Mesenchymal stem cell (in vitro differentiated cells and primary cell): Measurements from ENCODE around the gene XRN1.

Experiments used
- DNase-seq: peaks from one replicate; pipeline ENCODE4 v3.0.0-alpha.2; 2013
- H2AFZ ChIP-seq: one replicate; pipeline ENCODE4 v1.6.1; 2013; ENCODE audit warnings: low read depth, mild to moderate bottlenecking, control low read depth, inconsistent platforms, low read length, moderate library complexity
- H2AK5ac ChIP-seq: 2 replicates; pipeline ENCODE4 v1.6.1; 2013; ENCODE audit warnings: low read length, moderate library complexity, mild to moderate bottlenecking, inconsistent platforms; ENCODE audit not compliant: severe bottlenecking
- H2BK120ac ChIP-seq: one replicate; pipeline ENCODE4 v1.6.1; 2013; ENCODE audit warnings: low read depth, mild to moderate bottlenecking, inconsistent platforms, low read length, moderate library complexity
- H2BK12ac ChIP-seq, 2 experiments: one replicate each; pipeline ENCODE4 v1.6.1; 2013; ENCODE audit warnings: inconsistent platforms in 2 of 2, low read length in 2 of 2, mild to moderate bottlenecking in 2 of 2, moderate library complexity in 2 of 2, control low read depth in 1 of 2
- H2BK15ac ChIP-seq: one replicate; pipeline ENCODE4 v1.6.1; 2013; ENCODE audit warnings: mild to moderate bottlenecking, low read depth, inconsistent platforms; ENCODE audit not compliant: poor library complexity, severe bottlenecking
- H2BK5ac ChIP-seq: 2 replicates; pipeline ENCODE4 v1.6.1; 2013; ENCODE audit warnings: low read depth, mild to moderate bottlenecking, low read length, control low read depth, inconsistent platforms; ENCODE audit not compliant: poor library complexity, severe bottlenecking
- H3K14ac ChIP-seq, 2 experiments: one replicate each; pipeline ENCODE4 v1.6.1; 2013; ENCODE audit warnings: inconsistent platforms in 2 of 2, low read length in 2 of 2, control low read depth in 1 of 2, mild to moderate bottlenecking in 1 of 2, moderate library complexity in 1 of 2
- H3K18ac ChIP-seq, 2 experiments: one replicate each; pipeline ENCODE4 v1.6.1; 2013; ENCODE audit warnings: inconsistent platforms in 2 of 2, low read length in 2 of 2, control low read depth in 1 of 2, low read depth in 1 of 2, mild to moderate bottlenecking in 1 of 2
- H3K23ac ChIP-seq, 2 experiments: one replicate each; pipeline ENCODE4 v1.6.1; 2013; ENCODE audit warnings: inconsistent platforms in 2 of 2, low read length in 2 of 2, mild to moderate bottlenecking in 2 of 2, moderate library complexity in 2 of 2, control low read depth in 1 of 2
- H3K27ac ChIP-seq: 2 replicates; pipeline ENCODE4 v1.5.1; 2013; ENCODE audit warnings: mild to moderate bottlenecking, moderate library complexity, low read length, control low read depth, inconsistent platforms; ENCODE audit not compliant: poor library complexity, severe bottlenecking
- H3K27me3 ChIP-seq, 2 experiments: 2 replicates each; pipeline versions ENCODE4 v1.6.1 to v1.7.0; 2013; ENCODE audit warnings: low read length in 2 of 2, mild to moderate bottlenecking in 2 of 2, moderate library complexity in 2 of 2, control low read depth in 1 of 2, inconsistent platforms in 1 of 2; ENCODE audit not compliant: control insufficient read depth in 1 of 2, insufficient read depth in 1 of 2
- H3K36me3 ChIP-seq, 2 experiments: 2 replicates each; pipeline versions ENCODE4 v1.6.1 to v1.7.0; 2013; ENCODE audit warnings: low read length in 2 of 2, control low read depth in 1 of 2, inconsistent platforms in 1 of 2, low read depth in 1 of 2, mild to moderate bottlenecking in 1 of 2; ENCODE audit not compliant: insufficient read depth in 2 of 2, control insufficient read depth in 1 of 2
- H3K4ac ChIP-seq, 2 experiments: one replicate each; pipeline ENCODE4 v1.6.1; 2013; ENCODE audit warnings: inconsistent platforms in 2 of 2, low read length in 2 of 2, mild to moderate bottlenecking in 2 of 2, moderate library complexity in 2 of 2, control low read depth in 1 of 2, low read depth in 1 of 2
- H3K4me1 ChIP-seq: 2 replicates; pipeline ENCODE4 v1.6.1; 2013; ENCODE audit warnings: low read depth, low read length, control low read depth; ENCODE audit not compliant: control insufficient read depth, insufficient read depth
- H3K4me2 ChIP-seq: 2 replicates; pipeline ENCODE4 v1.6.1; 2013; ENCODE audit warnings: low read length, mild to moderate bottlenecking, inconsistent platforms; ENCODE audit not compliant: poor library complexity, severe bottlenecking
- H3K4me3 ChIP-seq, 2 experiments: 2 replicates each; pipeline versions ENCODE4 v1.5.1 to v1.7.0; 2013; ENCODE audit warnings: low read length in 2 of 2, mild to moderate bottlenecking in 2 of 2, control low read depth in 1 of 2, low read depth in 1 of 2; ENCODE audit not compliant: insufficient read depth in 1 of 2
- H3K79me1 ChIP-seq: replicated peaks from 2 replicates; pipeline ENCODE4 v1.6.1; 2013; ENCODE audit warnings: mild to moderate bottlenecking, control low read depth, low read length, inconsistent platforms; ENCODE audit not compliant: poor library complexity, severe bottlenecking
- H3K9ac ChIP-seq: 2 replicates; pipeline ENCODE4 v1.7.0; 2013; ENCODE audit warnings: mild to moderate bottlenecking, low read length, moderate library complexity
- H3K9me3 ChIP-seq: 2 replicates; pipeline ENCODE4 v1.7.0; 2013; ENCODE audit warnings: mild to moderate bottlenecking, low read length; ENCODE audit not compliant: control insufficient read depth
- H4K8ac ChIP-seq: one replicate; pipeline ENCODE4 v1.6.1; 2013; ENCODE audit warnings: inconsistent platforms, mild to moderate bottlenecking, low read length, moderate library complexity
- H4K91ac ChIP-seq: one replicate; pipeline ENCODE4 v1.6.1; 2013; ENCODE audit warnings: mild to moderate bottlenecking, low read length, inconsistent platforms
- WGBS: methylation state at CpG from one replicate; pipeline ENCODE4 v1.1.7; 2013; ENCODE audit warnings: mixed read lengths; 5-methylcytosine and 5-hydroxymethylcytosine counted together

The XRN1 gene

GRCh38 chr3:142429582-142429981 is 18.3 kb downstream of the XRN1 start:
- H4K91ac ChIP-seq = no peak overlapping the region
- H3K9ac ChIP-seq = no peak overlapping the region
- no peak overlapping the region for H2BK12ac ChIP-seq
- H3K23ac ChIP-seq = no peak overlapping the region
- no peaks in the 10 kb centered on the region for H3K27me3 ChIP-seq
- H2AK5ac ChIP-seq = no peak overlapping the region
- no peak overlapping the region for H2BK15ac ChIP-seq
- H2BK5ac ChIP-seq = no peak overlapping the region
- H2BK120ac ChIP-seq = no peak overlapping the region
- H3K27ac ChIP-seq = no peak overlapping the region
- DNase-seq = no peak
- H3K18ac ChIP-seq = no peak overlapping the region
- H3K4me1 ChIP-seq = no peaks in the 10 kb centered on the region
- H2AFZ ChIP-seq = no peak overlapping the region
- H3K79me1 ChIP-seq = peaks cover 14% of the 10 kb centered on the region
- H3K9me3 ChIP-seq = no peaks in the 10 kb centered on the region
- H3K4me3 ChIP-seq = no peak overlapping the region
- no peak overlapping the region for H3K4ac ChIP-seq
- no peak overlapping the region for H3K14ac ChIP-seq
- no peak overlapping the region for H3K4me2 ChIP-seq
- H4K8ac ChIP-seq = no peak overlapping the region
- H3K36me3 ChIP-seq = peaks cover 4 to 71% of the 10 kb centered on the region in 2 experiments

- no peak overlapping the region for H2BK12ac ChIP-seq
- DNase-seq = no peak
- H3K4ac ChIP-seq = no peak overlapping the region
- H2BK15ac ChIP-seq = no peak overlapping the region
- H3K9ac ChIP-seq = no peak overlapping the region
- no peak overlapping the region for H2AK5ac ChIP-seq
- H3K79me1 ChIP-seq = peaks cover 8% of the 10 kb centered on the region
- no peak overlapping the region for H4K8ac ChIP-seq
- no peak overlapping the region for H4K91ac ChIP-seq
- H3K9me3 ChIP-seq = no peaks in the 10 kb centered on the region
- no peak overlapping the region for H3K27ac ChIP-seq
- no peak overlapping the region for H2BK5ac ChIP-seq
- H3K36me3 ChIP-seq = peaks cover 8 to 90% of the 10 kb centered on the region in 2 experiments
- H3K27me3 ChIP-seq = no peaks in the 10 kb centered on the region
- no peak overlapping the region for H3K4me3 ChIP-seq
- H3K4me2 ChIP-seq = no peak overlapping the region
- no peak overlapping the region for H2AFZ ChIP-seq
- WGBS = no CpG with 5 or more reads among the region's 1 CpG
- H3K4me1 ChIP-seq = no peaks in the 10 kb centered on the region
- H3K18ac ChIP-seq = no peak overlapping the region
- H2BK120ac ChIP-seq = no peak overlapping the region
- H3K14ac ChIP-seq = no peak overlapping the region
- H3K23ac ChIP-seq = no peak overlapping the region
These were observed 23.1 kb downstream of the XRN1 start for GRCh38 chr3:142424754-142425153.

- Histone ChIP-seq H2AK5ac (no peak overlapping the region), H3K9me3 (no peaks in the 10 kb centered on the region), H4K91ac (no peak overlapping the region), H2BK12ac (no peak overlapping the region), H2BK120ac (no peak overlapping the region), H3K23ac (no peak overlapping the region), H3K4me3 (no peak overlapping the region), H3K4ac (no peak overlapping the region), H3K4me1 (no peaks in the 10 kb centered on the region), H4K8ac (no peak overlapping the region), H3K79me1 (peaks cover 3% of the 10 kb centered on the region), H3K27ac (no peak overlapping the region), H3K9ac (no peak overlapping the region), H3K4me2 (no peak overlapping the region), H3K27me3 (no peaks in the 10 kb centered on the region), H2AFZ (no peak overlapping the region), H2BK5ac (no peak overlapping the region), H2BK15ac (no peak overlapping the region), H3K18ac (no peak overlapping the region), H3K36me3 (peaks cover 14 to 94% of the 10 kb centered on the region in 2 experiments), H3K14ac (no peak overlapping the region)
- no peak for DNase-seq
- 100% methylated on average over 4 of the region's 5 CpGs for WGBS
These were observed 28.8 kb downstream of the XRN1 start for GRCh38 chr3:142418926-142419592.

GRCh38 chr3:142417302-142417701 is 30.5 kb downstream of the XRN1 start:
- H3K18ac ChIP-seq = no peak overlapping the region
- no CpG with 5 or more reads among the region's 1 CpG for WGBS
- H3K4me2 ChIP-seq = no peak overlapping the region
- H3K23ac ChIP-seq = no peak overlapping the region
- no peak overlapping the region for H2BK120ac ChIP-seq
- H3K9ac ChIP-seq = no peak overlapping the region
- no peak overlapping the region for H4K8ac ChIP-seq
- no peak overlapping the region for H2AFZ ChIP-seq
- no peak overlapping the region for H3K4ac ChIP-seq
- no peak overlapping the region for H4K91ac ChIP-seq
- no peak overlapping the region for H3K4me3 ChIP-seq
- no peak overlapping the region for H3K27ac ChIP-seq
- H3K4me1 ChIP-seq = no peaks in the 10 kb centered on the region
- H3K79me1 ChIP-seq = peaks cover 5% of the 10 kb centered on the region
- no peaks in the 10 kb centered on the region for H3K27me3 ChIP-seq
- H2BK12ac ChIP-seq = no peak overlapping the region
- H3K36me3 ChIP-seq = peaks cover 14 to 96% of the 10 kb centered on the region in 2 experiments
- H2BK15ac ChIP-seq = no peak overlapping the region
- no peak for DNase-seq
- no peak overlapping the region for H3K14ac ChIP-seq
- H2AK5ac ChIP-seq = no peak overlapping the region
- H2BK5ac ChIP-seq = no peak overlapping the region
- H3K9me3 ChIP-seq = no peaks in the 10 kb centered on the region
